Fibroblast of mammary gland (primary cell): ENCODE results near the gene HPCAL1.

ENCODE experiments used
- DNase-seq: peaks from one replicate; pipeline ENCODE4 v3.0.0-alpha.2; 2010; ENCODE audit warnings: low read depth
- H3K4me3 ChIP-seq: 2 replicates; pipeline ENCODE4 v1.5.1; 2011; ENCODE audit warnings: low read depth, mild to moderate bottlenecking, low read length, moderate library complexity; ENCODE audit not compliant: control insufficient read depth
- TF ChIP-seq, protein P1 (sequence below): conservative IDR thresholded peaks from 2 replicates; pipeline ENCODE4 v1.5.1; 2011; ENCODE audit warnings: low read depth, low read length, inconsistent platforms; ENCODE audit not compliant: control insufficient read depth, insufficient read depth

HPCAL1 gene

DNA sequence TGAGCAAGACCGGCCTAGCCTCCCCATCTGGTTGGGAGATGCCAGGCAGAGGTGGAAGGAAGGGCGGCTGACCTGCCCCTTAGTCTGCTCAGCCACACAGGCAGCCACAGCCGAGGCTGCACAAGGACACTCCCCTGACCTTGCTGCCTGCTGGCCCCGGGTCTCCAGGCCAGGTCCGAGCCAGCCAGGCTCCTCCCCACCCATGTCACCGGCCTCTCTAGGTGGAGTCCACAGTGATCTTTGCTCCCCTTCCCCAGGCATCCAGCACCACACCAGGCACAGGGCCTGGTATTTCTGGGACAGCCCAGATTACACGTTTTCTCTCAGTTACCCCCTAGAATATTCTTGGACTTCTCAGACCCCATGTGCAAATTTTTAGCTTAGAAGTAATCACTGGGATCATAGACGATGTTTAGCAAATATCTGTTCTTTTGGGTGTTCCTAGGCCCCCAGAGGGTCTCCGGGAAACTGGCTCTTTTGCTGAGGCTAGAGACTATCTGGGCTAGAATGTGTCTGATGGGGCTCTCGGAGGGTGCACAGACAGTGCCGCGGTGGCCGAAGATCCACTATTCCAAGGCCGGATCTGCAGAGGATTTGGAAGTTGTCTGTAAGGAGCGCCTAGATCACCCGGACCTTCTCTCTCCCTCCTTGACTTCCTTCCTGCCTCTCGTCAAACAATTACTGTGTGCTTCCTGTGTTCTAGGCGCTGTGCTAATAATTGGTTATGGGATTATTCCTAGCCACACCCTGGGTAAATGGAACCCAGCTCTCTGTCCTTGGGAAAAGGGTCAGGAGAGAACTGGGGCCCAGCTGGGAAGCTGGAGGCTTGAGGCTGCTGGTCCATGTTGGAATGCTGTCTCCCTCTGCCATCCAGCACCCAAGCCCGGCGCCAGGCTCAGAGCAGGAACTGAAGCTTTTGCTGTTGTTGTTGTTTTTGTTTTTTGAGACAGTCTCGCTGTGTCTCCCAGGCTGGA is 98.6 kb downstream of the HPCAL1 start:
- H3K4me3 ChIP-seq = no peak overlapping the region

DNA sequence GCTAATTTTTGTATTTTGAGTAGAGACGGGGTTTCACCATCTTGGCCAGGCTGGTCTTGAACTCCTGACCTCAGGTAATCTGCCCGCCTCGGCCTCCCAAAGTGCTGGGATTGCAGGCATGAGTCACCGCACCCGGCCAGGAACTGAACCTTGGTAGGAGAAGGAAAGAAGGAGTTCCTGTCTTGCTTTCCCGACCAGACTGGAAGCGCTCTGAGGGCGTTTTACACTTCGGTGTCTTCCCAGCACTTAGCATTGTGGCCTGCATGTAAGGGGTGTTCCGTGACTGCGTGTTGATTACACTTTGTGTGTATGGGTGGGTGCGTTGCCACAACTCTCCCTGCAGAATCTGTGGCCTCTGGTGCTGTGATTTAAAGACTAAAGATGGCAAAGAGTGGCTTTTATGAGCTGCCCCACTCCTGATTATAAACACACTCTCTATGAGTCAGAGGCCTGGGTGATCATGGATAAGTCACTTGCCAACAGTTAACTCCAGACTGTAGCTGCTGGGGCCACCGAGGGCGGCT is 99.4 kb downstream of the HPCAL1 start:
- peak; percentile 70 for DNase-seq
- TF ChIP-seq, protein P1, sequence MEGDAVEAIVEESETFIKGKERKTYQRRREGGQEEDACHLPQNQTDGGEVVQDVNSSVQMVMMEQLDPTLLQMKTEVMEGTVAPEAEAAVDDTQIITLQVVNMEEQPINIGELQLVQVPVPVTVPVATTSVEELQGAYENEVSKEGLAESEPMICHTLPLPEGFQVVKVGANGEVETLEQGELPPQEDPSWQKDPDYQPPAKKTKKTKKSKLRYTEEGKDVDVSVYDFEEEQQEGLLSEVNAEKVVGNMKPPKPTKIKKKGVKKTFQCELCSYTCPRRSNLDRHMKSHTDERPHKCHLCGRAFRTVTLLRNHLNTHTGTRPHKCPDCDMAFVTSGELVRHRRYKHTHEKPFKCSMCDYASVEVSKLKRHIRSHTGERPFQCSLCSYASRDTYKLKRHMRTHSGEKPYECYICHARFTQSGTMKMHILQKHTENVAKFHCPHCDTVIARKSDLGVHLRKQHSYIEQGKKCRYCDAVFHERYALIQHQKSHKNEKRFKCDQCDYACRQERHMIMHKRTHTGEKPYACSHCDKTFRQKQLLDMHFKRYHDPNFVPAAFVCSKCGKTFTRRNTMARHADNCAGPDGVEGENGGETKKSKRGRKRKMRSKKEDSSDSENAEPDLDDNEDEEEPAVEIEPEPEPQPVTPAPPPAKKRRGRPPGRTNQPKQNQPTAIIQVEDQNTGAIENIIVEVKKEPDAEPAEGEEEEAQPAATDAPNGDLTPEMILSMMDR = no peak
- no peak overlapping the region for H3K4me3 ChIP-seq

More for the DNA sequence above, 98.6 kb downstream of the HPCAL1 start:
- TF ChIP-seq, protein P1 = no peak
- no peak for DNase-seq

DNA sequence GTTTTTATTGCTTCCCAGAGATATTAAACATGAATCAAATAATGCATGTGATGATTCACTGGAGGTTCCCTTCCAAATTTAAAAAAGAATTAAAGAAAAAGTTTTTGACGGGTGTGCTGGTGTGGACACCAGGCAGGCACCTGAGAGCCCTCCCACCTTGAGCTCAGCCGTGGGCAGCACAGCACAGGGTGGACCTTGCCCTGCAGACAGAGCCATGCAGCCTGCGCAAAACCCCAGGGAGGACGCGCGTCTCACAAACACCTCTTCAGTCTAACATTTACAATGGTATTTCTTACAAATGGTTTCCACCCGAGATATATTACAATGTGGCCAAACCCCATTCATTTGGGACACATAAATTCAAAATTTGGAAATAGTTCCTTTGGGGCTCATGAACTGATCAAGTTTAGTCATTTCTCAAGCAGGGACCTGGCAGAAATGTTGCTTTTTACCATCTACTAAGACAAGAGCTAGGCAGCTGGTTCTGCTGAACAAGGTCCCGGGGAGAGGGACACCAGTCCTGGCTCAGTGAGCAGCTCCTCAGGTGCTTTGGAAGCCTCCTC is 100.0 kb downstream of the HPCAL1 start:
- TF ChIP-seq, protein P1 = no peak
- DNase-seq = no peak

GRCh38 chr2:10404324-10405143 is 101.8 kb downstream of the HPCAL1 start:
- H3K4me3 ChIP-seq = no peak overlapping the region
- TF ChIP-seq, protein P1 = no peak
- DNase-seq = no peak

More for the DNA sequence above, 100.0 kb downstream of the HPCAL1 start:
- no peak overlapping the region for H3K4me3 ChIP-seq

- no peak overlapping the region for H3K4me3 ChIP-seq
- peak; percentile 94 for DNase-seq
Measured at GRCh38 chr2:10405448-10405847, 102.7 kb downstream of the HPCAL1 start.

More at GRCh38 chr2:10405448-10405847, 102.7 kb downstream of the HPCAL1 start:
- TF ChIP-seq, protein P1 = no peak
